Measurements from ENCODE around the gene CRABP1.

DNA sequence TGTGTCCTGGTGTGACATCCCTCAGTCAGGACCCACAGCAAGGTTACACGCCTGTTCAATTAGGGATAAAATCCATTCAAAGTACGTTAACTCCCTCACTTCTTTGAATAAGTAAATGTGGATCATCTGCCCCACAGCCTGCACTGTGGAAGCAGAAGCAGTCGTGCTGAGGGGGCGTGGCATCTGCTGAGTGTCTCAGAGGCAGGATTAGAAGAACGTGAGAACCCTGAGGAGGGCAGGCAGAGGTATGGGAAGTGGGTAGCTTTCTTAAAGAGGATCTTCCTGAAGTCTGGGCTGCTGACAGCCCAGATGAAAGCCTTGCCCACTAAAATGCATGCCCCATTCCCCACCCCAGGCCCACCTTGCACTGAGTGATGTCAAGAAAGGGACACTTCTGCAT, 28.5 kb downstream of the CRABP1 start:
- no peak for TF ChIP-seq EZH2phosphoT487 (conservative IDR thresholded peaks at IDR 0.05; ENCODE audit: low read length)
- TF ChIP-seq, protein P1, sequence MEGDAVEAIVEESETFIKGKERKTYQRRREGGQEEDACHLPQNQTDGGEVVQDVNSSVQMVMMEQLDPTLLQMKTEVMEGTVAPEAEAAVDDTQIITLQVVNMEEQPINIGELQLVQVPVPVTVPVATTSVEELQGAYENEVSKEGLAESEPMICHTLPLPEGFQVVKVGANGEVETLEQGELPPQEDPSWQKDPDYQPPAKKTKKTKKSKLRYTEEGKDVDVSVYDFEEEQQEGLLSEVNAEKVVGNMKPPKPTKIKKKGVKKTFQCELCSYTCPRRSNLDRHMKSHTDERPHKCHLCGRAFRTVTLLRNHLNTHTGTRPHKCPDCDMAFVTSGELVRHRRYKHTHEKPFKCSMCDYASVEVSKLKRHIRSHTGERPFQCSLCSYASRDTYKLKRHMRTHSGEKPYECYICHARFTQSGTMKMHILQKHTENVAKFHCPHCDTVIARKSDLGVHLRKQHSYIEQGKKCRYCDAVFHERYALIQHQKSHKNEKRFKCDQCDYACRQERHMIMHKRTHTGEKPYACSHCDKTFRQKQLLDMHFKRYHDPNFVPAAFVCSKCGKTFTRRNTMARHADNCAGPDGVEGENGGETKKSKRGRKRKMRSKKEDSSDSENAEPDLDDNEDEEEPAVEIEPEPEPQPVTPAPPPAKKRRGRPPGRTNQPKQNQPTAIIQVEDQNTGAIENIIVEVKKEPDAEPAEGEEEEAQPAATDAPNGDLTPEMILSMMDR (IDR thresholded peaks at IDR 0.05; ENCODE audit: insufficient read depth, low read length, poor library complexity, severe bottlenecking), result no peak
